Fibroblast of skin of left quadriceps (primary cell): Measurements from ENCODE around the gene ESYT2.

ENCODE experiments used
- DNase-seq, 2 experiments: peaks; one replicate each; pipeline ENCODE4 v3.0.0-alpha.2; 2013; ENCODE audit warnings: low read depth in 2 of 2

Gene ESYT2

GRCh38 chr7:158827411-158828132, 1.7 kb downstream of the ESYT2 start:
- DNase-seq, result no peak

GRCh38 chr7:158825628-158826289, 3.5 kb downstream of the ESYT2 start:
- DNase-seq, result no peak

- DNase-seq, result no peak
Measured at GRCh38 chr7:158824028-158824427, 5.3 kb downstream of the ESYT2 start.

- no peak for DNase-seq
Measured at GRCh38 chr7:158821171-158822031, 7.9 kb downstream of the ESYT2 start.

DNA sequence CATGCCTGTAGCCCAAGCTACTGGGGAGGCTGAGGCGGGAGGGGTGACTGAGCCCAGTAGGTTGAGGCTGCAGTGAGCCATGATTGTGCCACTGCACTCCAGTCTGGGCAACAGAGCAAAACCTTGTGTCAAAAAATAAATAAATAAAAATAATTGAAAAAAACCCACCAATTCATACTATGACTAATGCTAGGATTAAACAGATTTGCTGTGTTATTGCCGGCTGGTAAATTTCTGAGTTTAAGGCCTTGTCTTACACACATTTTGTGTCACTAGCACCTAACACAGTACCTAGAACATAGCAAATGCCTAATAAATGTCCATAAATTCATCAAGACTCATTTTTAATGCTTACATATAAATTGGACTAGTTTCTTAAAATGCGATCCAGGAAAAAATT, 8.7 kb downstream of the ESYT2 start:
- no peak for DNase-seq

- no peak for DNase-seq
Measured at GRCh38 chr7:158819571-158820203, 9.6 kb downstream of the ESYT2 start.

GRCh38 chr7:158818325-158819213, 10.7 kb downstream of the ESYT2 start:
- DNase-seq, result peak; percentile 60

- no peak for DNase-seq
Measured at GRCh38 chr7:158816995-158817394, 12.3 kb downstream of the ESYT2 start.

GRCh38 chr7:158816271-158816670, 13.0 kb downstream of the ESYT2 start:
- no peak for DNase-seq

DNA sequence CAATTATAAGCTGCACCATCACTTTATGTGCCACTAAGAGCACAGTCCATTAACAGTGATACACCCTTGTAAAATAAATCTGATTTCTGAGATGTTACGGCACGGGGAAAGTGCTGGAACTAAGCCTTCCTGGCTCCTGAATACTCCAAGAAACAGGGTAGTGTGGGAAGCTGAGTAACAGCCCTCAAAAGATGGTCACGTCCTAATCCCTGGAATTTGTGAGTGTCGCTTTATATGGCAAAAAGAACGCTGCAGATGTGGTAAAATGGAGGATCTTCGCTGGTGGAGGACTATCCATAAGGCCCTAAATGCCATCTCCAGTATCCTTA, 13.5 kb downstream of the ESYT2 start:
- DNase-seq, result no peak

DNA sequence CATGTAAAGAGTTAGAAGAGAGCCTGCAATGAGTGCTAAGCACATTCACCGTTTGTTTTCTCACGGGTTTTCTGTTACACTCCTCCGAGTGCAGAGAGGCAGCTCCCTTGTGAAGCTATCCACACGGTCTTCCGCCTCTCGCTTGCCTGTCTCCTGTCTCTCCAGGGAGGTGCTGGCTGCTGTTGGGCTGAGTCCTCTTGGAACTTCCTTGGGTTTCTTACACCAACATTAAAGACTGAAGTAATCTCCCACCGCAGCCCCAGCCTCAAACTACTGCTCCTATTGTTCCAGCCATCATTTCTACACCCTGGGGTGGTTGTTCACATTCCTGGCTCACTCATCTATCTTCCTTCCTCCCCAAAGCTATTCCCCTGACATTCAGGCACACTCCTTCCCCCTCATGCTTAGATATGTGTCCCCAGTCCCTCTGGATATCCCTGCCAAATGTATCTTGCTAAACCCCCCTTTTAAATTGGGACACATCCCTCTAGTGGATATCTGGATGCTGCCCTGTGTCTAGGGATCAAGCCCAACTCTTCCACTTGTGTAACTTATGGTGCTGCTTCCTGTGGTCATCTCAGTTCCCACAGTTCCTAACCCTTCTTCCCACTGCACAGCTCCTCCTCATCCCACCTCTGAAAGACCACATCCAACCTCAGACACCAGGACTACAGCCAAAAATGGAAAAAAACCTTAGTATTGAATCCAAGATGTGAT, 14.1 kb downstream of the ESYT2 start:
- no peak for DNase-seq

DNA sequence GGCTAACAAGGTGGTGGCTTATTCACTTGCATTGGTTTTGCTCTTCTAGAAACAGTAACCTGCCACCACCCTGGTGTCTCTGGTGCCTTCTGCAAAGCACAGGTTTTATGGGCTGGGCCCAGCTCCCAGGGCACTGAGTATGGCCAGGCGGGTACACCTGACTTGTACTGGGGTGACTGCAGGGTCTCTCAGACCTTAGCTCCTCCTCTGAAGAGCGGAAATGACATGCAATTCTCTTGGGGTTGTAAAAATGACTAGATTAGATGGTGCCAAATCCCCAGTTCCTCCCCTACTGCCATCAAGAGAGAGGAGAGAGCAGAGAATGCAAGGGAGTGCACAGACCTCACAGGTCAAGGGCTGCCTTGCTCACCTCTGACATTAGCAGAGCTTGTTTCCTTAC, 14.7 kb downstream of the ESYT2 start:
- no peak for DNase-seq

- DNase-seq, result no peak
Measured at GRCh38 chr7:158812684-158813083, 16.6 kb downstream of the ESYT2 start.

DNA sequence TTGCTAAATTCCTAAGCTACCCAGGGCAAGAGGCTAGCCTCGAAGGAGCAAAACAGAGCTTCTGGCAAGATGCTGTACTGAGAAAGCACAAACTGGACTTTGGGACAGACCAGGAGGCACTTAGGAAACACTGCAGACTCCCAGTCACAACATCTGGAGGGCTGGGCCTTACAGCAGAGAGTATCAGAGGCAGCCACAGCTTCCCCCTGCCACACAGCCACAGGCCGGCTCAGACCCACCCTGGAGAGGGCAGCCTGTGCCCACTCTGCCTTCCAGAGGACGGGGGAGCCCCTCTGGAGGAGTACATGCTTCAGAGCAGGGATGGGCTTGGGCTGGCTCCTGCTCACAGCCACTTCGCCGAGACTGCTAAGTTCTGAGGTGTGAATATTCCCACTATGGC, 17.4 kb downstream of the ESYT2 start:
- DNase-seq, result no peak

DNA sequence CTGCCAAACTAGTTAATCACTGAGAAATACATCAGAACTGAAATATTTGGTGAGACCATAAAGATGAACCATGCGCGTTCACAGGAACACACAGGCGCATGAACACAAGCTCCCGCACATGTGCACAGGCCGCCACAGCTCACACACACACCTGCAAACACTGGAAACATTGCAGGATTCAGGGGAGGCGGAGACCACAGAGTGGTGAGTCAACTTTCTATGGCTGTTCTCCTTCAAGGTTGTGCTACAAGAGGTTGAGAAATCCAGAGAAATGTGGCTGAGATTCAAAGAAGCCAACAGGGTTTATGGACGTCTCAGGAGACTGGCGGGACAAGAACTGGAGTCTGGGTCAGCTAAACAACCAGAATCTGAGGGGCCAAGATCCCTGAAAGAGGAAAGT, 17.8 kb downstream of the ESYT2 start:
- DNase-seq, result no peak

DNA sequence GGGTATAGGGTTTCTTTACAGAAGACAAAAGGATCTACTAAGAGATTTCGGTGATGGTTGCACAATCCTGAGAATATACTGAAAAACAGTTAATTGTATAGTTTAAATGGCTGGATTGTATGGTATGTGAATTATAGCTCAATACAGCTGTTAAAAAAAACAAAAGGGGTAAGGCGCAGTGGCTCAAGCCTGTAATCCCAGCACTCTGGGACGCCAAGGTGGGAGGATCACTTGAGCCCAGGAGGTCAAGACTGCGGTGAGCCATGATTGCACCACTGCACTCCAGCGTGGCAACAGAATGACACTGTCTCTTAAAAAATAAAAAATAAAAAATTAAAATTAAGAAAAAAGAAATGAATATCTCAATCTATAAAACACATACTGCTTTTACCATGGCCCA, 18.5 kb downstream of the ESYT2 start:
- DNase-seq, result no peak

DNA sequence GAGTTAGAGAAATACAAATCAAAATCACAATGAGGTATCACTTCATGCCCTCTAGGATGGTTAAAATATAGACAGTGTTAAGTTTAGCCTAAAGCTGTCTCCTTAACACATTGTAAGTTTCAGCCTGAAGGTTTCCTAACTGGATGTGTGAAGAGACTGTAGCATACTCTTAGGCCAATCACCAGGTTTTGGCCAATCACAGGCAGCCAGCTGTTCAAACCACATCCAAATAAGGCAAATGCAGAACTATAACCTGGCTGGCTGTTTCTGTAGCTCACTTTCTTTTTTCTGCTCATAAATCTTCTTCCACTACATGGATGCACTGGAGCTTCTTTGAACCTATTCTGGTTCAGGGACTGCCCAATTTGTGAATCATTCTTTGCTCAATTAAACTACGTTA, 19.7 kb downstream of the ESYT2 start:
- no peak for DNase-seq

- no peak for DNase-seq
Measured at GRCh38 chr7:158808126-158808525, 21.2 kb downstream of the ESYT2 start.

DNA sequence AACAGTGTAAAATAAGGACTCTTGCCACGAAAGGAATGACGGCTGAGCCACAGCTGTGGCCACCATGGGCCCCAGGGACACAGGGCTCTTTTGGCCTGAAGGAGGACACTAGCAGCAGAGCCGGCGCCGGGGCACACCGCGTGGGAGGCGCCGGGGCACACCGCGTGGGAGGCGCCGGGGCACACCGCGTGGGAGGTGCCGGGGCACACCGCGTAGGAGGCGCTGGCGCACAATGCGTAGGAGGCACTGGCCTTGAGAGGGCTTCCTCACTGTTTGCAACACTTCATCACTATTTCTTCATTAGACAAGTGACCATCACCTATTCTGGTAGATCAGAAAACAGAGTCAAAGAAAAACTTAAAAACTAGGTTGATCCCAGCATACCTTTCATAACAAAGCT, 23.4 kb downstream of the ESYT2 start:
- DNase-seq, result no peak

- no peak for DNase-seq
Measured at GRCh38 chr7:158805414-158805813, 23.9 kb downstream of the ESYT2 start.

GRCh38 chr7:158804335-158804734, 25.0 kb downstream of the ESYT2 start:
- DNase-seq, result no peak
